HG03460 (cell line): Measurements from ENCODE around the gene CDHR3.

ENCODE experiments used
- ATAC-seq: cut with Tn5 transposase; IDR thresholded peaks from one replicate; pipeline ENCODE4 v1.9.1; 2021; ENCODE audit not compliant: unreplicated experiment

The CDHR3 gene

DNA sequence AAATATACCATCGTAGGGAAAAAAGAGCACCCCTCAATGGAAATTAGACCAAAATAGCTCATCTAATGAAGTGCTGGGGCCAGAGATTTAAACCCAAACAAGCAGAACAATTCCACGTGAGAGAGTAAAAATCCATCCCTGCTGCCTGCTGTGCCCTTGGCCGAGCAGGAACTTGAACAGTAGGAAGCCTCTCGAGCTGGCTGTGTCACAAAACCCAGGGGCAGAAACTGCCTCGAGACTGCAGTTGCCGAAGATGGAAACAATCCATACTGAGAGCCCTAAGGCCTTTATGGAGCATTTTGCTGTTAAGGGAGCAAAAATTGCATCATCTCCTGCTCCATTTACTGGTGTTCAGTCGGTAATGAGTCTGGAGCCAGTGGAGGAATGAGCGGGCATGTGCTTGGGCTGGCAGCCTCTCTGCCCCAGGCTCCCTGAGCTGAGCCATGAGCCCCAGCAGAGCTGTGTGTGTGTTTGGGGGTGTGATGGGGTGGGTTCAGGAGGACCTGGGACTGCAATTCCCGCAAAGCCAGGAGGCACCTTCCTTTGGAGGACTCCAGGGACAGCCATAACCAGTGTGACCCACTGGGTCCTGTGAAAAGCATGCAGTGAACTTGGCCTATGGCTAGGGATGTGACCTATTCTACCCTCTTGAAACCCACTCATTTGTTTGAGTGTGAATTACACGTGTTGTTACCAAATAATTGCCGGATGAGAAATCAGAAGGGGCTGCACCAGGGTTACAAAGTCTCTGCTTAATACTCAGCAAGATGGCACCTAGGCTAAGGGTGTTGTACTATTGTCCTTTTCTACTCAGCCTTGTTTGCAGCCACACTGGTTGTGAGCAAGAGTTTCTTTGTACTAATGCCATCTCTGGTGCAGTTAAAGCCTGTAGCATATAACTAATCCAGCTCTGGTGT, 58.3 kb downstream of the CDHR3 start:
- ATAC-seq: no peak

- ATAC-seq: peak; percentile 74
Observed at GRCh38 chr7:106022193-106022821, 59.2 kb downstream of the CDHR3 start.

- ATAC-seq: no peak
Observed at GRCh38 chr7:106023369-106024322, 60.6 kb downstream of the CDHR3 start.

DNA sequence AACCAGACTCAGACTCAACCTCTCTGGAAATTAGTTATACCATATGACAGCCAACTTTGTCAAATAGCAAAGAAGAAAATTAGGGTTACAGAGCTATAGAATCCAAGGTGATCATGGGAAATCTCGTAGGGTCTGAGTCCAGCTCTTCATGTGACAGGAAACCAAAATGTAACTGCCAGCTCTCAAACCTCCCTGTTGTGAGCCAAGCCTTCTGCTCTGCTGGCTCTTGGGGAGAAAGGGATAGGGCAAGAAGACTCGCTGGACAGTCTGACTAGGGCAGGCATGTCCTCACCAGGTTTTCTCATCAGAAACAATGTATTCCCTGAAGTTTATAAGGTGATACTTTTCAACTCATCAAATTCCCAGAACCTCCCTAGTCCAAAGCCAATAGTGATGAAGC, 63.0 kb downstream of the CDHR3 start:
- no peak for ATAC-seq

DNA sequence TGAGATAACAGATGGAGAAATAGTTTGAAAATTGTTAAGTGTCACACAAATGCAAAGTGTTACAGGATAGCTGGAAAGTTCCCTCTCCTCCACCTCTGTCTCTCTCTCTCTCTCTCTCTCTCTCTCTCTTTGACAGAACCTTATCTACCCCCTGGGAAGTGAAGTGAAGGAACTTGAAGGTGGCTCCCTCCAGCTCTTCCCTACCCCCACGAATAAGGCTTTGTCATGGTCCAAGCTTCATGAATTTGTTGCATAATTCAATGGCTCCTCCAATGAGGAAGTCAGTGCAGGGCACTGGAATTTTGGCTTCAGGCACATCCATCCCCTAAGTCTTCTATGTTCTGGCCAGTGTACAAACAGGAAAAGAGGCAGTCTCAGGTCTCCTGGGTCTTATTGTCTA, 66.4 kb downstream of the CDHR3 start:
- ATAC-seq: no peak

GRCh38 chr7:106029941-106030340, 66.9 kb downstream of the CDHR3 start:
- no peak for ATAC-seq

DNA sequence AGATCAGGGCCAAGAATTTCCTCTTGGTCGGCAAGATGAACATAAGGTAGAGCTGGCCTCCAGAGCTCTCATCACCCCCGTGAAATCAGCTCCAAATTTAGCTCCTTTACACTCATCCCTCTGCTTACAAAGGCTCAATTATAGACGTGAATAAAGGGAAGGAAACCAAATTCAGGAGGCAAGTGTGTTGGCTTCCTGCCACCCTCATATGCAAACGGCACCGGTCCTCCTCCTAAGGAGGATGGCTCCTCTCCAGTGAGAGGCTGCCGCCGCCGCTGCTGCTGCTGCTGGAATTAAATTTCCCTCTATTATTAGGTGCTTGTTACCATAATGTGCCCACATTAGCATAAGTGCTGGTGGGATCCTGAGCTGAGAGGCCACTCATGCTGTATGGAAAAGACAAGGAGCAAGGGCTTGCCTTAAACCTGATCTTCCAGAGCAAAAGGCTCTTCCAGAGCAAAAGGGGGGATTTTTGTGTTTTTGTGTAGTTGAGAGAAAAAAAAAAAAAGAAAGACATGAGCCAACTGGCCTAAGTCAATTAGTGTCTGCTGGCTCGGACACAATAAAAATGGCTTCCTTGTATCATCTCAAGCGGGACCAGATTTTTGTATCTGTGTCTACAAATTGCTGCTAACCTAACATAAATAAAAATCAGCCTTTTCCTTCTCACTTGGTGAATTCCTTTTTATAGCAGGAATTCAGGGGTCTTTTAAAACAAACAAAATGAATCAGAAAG, 68.4 kb downstream of the CDHR3 start:
- no peak for ATAC-seq

- ATAC-seq: no peak
Observed at GRCh38 chr7:106032295-106032694, 69.2 kb downstream of the CDHR3 start.

DNA sequence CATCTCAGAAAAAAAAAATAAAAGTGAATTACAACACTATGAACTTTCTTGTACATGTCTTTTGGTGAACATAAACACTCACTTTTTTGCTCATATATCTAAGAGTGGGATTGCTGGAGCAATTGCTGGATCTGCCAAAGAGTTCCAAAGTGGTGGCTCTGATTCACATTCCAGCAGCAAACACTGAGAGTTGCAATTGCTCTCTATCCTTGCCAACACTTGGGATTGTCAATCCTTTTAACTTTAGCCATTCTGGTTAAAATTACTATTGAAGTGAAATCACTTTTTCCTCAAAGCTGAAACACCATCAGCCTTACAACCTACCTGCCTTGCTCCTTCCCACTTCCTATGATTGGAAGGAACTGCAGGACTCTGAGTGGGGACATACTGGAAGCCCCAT, 70.7 kb downstream of the CDHR3 start:
- no peak for ATAC-seq

DNA sequence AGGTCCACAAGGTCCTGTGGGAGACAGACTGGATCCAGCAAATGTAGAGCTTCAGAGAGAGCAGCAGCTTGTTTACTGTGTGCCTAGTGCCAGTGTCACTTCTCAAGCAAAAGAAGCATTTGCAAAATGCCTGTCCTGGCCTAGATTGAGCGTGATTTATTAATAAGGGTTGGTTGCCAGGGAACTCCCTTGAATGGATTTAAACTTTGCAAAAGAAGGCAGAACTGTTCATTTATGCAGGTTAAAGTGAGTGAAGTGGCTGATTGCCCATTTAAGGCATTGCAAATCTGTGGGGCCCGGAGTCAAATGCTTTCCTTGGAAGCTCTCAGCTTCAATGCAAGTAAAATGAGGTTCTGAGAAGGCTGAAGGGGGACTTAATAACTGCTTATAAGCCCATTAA, 71.3 kb downstream of the CDHR3 start:
- ATAC-seq: no peak

DNA sequence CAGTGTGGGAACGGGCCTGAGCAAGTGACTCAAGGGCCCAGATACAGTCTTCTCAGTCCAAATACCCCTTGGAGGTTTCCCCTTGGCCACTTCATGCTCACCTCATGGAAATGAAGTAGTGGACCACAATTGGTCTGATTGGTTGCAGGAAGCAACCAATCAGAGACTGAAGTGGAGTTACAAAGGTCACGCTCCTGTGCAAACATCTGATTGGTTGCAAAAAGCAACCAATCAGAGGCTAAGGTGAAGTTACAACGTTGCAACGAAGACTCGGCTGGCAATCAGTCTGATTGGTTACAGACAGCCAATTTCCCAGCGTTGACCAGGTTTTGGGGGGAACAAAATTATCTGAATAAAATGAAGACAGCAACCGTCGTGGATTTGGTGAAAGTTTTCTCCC, 72.5 kb downstream of the CDHR3 start:
- ATAC-seq: no peak

GRCh38 chr7:106036004-106036403, 72.9 kb downstream of the CDHR3 start:
- no peak for ATAC-seq

DNA sequence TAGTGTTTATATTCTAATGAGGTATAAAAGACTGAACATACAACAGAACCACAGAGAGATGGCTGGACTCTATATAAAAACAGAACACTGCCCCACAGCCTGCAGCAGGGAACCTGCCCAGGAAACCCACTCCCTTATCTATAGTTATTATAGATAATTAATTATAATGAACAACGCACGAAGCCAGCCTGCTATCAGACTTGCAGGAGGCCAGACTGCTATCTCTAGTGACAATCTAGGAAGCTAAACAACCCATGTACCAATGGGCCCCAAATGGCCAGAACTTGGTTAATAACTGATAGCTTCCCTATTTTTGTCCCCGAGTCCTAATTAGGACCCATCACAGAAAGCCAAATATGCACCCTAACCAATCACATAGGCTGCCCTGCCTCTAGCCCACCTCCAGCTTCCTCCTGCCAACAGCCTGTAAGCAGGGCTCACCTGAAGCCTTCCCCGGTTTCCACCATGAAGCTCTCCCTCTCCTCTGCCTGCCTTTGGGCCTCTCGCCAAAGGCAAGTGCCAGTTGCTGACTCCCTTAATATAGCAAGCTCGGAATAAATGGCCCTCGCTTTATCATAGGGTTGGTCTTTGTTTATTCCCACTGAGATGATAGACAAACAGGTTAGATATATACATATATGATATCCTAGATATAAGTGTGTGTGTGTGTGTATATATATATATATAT, 74.6 kb downstream of the CDHR3 start:
- ATAC-seq: no peak

DNA sequence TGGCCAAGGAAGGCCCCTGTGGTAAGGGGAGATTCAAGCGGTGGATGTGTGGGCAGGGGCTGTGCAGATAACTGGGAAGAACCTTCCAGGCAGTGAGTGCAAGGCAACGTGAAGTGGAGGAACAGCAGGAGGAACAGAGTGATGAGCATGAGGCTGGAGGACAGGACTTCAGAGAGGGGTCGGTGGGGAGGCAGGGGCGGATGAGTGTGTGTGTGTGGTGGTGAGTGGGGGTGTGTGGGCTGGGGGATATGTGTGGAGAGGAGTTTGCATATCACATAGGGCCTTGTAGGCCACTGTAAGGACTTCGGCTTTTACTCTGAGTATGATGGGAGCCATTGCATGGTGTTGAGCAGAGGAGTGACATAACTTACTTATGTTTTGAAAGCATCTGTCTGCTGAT, 75.2 kb downstream of the CDHR3 start:
- no peak for ATAC-seq

- no peak for ATAC-seq
Observed at GRCh38 chr7:106038916-106039315, 75.9 kb downstream of the CDHR3 start.

GRCh38 chr7:106039486-106040060, 76.5 kb downstream of the CDHR3 start:
- ATAC-seq: no peak

DNA sequence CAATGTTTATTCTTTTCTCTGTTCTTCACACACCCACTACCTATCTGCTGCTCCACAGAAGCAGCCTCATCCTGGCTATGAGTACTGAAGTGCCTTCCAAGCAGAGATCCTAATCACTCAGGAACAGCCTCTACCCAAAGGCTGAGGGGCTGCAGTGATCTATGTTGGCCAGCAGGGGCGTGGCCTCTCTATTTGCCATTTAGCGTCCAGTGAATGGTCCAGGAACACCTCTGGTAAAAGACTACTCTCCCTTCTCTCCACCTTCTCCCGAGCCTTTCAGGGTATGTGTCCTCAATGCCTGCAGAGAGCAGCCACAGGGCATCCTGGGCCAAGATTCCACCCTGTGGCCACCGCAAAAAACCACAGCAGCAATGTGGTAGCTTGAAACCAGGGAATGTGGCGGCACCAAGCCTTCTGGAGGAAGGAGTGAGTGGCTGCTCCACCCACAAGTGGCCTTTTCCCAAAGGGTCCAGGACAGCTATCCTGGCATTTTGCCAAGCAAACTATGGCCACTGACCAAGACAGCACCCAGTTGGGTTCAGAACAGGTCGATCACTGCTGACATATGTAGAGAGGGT, 78.2 kb downstream of the CDHR3 start:
- no peak for ATAC-seq

DNA sequence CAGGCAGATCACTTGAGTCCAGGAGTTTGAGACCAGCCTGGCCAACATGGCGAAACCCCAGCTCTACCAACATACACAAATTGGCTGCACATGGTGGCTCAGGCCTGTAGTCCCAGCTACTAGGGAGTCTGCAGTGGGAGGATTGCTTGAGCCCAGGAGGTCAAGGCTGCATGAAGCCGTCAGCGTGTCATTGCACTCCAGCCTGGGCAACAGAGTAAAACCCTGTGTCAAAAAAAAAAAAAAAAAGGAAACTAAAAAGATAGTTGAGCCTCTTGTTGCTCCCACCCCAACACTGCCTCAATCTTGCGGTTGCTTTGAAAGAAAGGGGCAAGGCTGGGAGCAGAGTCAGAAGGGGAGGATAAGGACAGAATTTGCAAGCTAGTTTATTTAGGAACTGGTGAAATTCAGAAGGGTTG, 79.1 kb downstream of the CDHR3 start:
- ATAC-seq: no peak

DNA sequence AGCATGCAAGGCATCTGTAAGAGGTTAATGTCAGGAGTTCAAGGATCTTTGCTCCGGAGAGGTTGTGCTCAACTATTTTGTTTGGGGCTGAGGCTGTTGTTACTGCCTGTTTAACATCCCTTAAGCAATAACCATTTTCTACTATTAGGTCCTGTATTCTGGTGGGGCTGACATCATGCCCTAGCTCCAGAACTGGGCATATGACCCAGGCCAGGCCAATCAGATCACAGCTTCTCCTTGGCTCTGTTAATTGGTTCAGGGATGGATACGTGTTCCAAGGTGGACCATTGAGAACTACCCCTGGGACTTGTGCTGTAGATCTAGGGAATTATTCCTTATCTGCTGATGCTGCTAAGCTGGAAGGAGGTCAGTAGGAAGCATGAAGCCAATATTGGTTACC, 82.1 kb downstream of the CDHR3 start:
- no peak for ATAC-seq
